Osteocyte (in vitro differentiated cells): ENCODE results near the gene EHD2. TPM values are rescaled to one million over a fixed set of nuclear protein-coding genes. Genes with fewer than 3 reads are reported as not detected.
"Not testable (repeated sequence)": the region's sequence is repeated elsewhere in the genome, so short reads cannot be mapped to it uniquely, and the experiment has no call there.

Experiments used
- DNase-seq: peaks from one replicate; pipeline ENCODE4 v3.0.0; 2021; ENCODE audit warnings: mixed read lengths; ENCODE audit not compliant: unreplicated experiment; ENCODE audit errors: extremely low spot score
- H3K27ac Mint-ChIP-seq: one replicate; pipeline ENCODE4 v1.8.0; 2021; ENCODE audit warnings: mild to moderate bottlenecking, mixed read lengths; ENCODE audit not compliant: unreplicated experiment
- H3K27me3 Mint-ChIP-seq: one replicate; pipeline ENCODE4 v1.8.0; 2021; ENCODE audit warnings: mixed read lengths; ENCODE audit not compliant: unreplicated experiment
- H3K36me3 Mint-ChIP-seq: one replicate; pipeline ENCODE4 v1.8.0; 2021; ENCODE audit warnings: mixed read lengths; ENCODE audit not compliant: unreplicated experiment
- H3K4me1 Mint-ChIP-seq: one replicate; pipeline ENCODE4 v1.8.0; 2021; ENCODE audit warnings: mixed read lengths; ENCODE audit not compliant: unreplicated experiment
- H3K4me3 Mint-ChIP-seq: one replicate; pipeline ENCODE4 v1.8.0; 2021; ENCODE audit warnings: mild to moderate bottlenecking, moderate library complexity, mixed read lengths; ENCODE audit not compliant: unreplicated experiment
- H3K9me3 Mint-ChIP-seq: one replicate; pipeline ENCODE4 v1.8.0; 2021; ENCODE audit warnings: mixed read lengths; ENCODE audit not compliant: unreplicated experiment
- CTCF ChIP-seq: fragments of 200-600 bp; sonication (generic); IDR thresholded peaks from 2 replicates; pipeline ENCODE4 v1.5.0; 2021; ENCODE audit warnings: antibody characterized with exemption, mild to moderate bottlenecking, moderate library complexity
- total RNA-seq: library from RNA; stranded (reverse); gene quantifications from 2 replicates; pipeline ENCODE4 v1.2.1, GENCODE V29; 2021

EHD2 gene
- total RNA-seq, 1 donor from 2014 or later, result 440 TPM

GRCh38 chr19:47716270-47716937 is 3.2 kb downstream of the EHD2 start:
- peak overlapping the region; percentile 75 for H3K4me3 Mint-ChIP-seq
- peak overlapping the region; percentile 59 for H3K27ac Mint-ChIP-seq

DNA sequence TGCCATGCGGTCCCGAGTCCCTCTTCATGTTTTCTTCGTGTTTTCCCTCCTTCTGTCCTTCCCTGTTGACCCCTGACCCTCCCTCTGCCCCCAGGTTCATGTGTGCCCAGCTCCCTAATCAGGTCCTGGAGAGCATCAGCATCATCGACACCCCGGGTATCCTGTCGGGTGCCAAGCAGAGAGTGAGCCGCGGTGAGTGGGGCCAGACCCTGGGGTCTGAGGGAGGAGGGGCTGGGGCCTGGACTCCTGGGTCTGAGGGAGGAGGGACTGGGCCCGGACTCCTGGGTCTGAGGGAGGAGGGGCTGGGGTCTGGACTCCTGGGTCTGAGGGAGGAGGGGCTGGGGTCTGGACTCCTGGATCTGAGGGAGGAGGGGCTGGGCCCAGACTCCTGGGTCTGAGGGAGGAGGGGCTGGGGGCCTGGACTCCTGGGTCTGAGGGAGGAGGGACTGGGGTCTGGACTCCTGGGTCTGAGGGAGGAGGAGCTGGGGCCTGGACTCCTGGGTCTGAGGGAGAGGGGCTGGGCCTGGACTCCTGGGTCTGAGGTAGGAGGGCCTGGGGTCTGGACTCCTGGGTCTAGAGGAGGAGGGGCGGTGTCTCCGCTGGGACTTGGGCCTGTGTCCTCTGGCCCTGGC is 5.3 kb downstream of the EHD2 start:
- peaks cover 84% of the 10 kb centered on the region for H3K4me1 Mint-ChIP-seq
- H3K9me3 Mint-ChIP-seq, H3K27me3 Mint-ChIP-seq, DNase-seq: not testable (repeated sequence)
- peaks cover 32% of the 10 kb centered on the region for H3K36me3 Mint-ChIP-seq
- H3K27ac Mint-ChIP-seq, result peak overlapping the region; percentile 94
- H3K4me3 Mint-ChIP-seq, result peak overlapping the region; percentile 67

More at GRCh38 chr19:47716270-47716937, 3.2 kb downstream of the EHD2 start:
- H3K36me3 Mint-ChIP-seq, result peaks cover 30% of the 10 kb centered on the region
- H3K27me3 Mint-ChIP-seq, result no peaks in the 10 kb centered on the region
- H3K4me1 Mint-ChIP-seq, result peaks cover 72% of the 10 kb centered on the region
- no peak for TF ChIP-seq CTCF
- no peaks in the 10 kb centered on the region for H3K9me3 Mint-ChIP-seq
- no peak for DNase-seq

GRCh38 chr19:47719047-47719859 is 6.0 kb downstream of the EHD2 start:
- Mint-ChIP-seq H3K9me3 (no peaks in the 10 kb centered on the region), H3K4me1 (peaks cover 85% of the 10 kb centered on the region), H3K36me3 (peaks cover 29% of the 10 kb centered on the region), H3K4me3 (peak overlapping the region; percentile 67), H3K27ac (peak overlapping the region; percentile 94), H3K27me3 (no peaks in the 10 kb centered on the region)
- TF ChIP-seq CTCF, result no peak
- DNase-seq, result peak; percentile 98

GRCh38 chr19:47720669-47721422 is 7.6 kb downstream of the EHD2 start:
- DNase-seq, result no peak
- no peak for TF ChIP-seq CTCF
- H3K27ac Mint-ChIP-seq, result peak overlapping the region; percentile 94
- H3K4me1 Mint-ChIP-seq, result peaks cover 84% of the 10 kb centered on the region
- peaks cover 33% of the 10 kb centered on the region for H3K36me3 Mint-ChIP-seq
- H3K9me3 Mint-ChIP-seq, result no peaks in the 10 kb centered on the region
- H3K4me3 Mint-ChIP-seq, result peak overlapping the region; percentile 3
- H3K27me3 Mint-ChIP-seq, result no peaks in the 10 kb centered on the region

GRCh38 chr19:47723581-47723940 is 10.3 kb downstream of the EHD2 start:
- Mint-ChIP-seq H3K4me3 (peak overlapping the region; percentile 47), H3K27ac (peak overlapping the region; percentile 83), H3K27me3 (no peaks in the 10 kb centered on the region), H3K4me1 (peaks cover 84% of the 10 kb centered on the region), H3K36me3 (peaks cover 33% of the 10 kb centered on the region), H3K9me3 (no peaks in the 10 kb centered on the region)
- TF ChIP-seq CTCF, result no peak
- DNase-seq, result no peak
